GM21786 (cell line): ENCODE results near the gene MCFD2.
"Not testable (repeated sequence)": the region's sequence is repeated elsewhere in the genome, so short reads cannot be mapped to it uniquely, and the experiment has no call there.

Source experiments
- ATAC-seq: cut with Tn5 transposase; IDR thresholded peaks from one replicate; pipeline ENCODE4 v1.9.1; 2021; ENCODE audit not compliant: unreplicated experiment

The MCFD2 gene

DNA sequence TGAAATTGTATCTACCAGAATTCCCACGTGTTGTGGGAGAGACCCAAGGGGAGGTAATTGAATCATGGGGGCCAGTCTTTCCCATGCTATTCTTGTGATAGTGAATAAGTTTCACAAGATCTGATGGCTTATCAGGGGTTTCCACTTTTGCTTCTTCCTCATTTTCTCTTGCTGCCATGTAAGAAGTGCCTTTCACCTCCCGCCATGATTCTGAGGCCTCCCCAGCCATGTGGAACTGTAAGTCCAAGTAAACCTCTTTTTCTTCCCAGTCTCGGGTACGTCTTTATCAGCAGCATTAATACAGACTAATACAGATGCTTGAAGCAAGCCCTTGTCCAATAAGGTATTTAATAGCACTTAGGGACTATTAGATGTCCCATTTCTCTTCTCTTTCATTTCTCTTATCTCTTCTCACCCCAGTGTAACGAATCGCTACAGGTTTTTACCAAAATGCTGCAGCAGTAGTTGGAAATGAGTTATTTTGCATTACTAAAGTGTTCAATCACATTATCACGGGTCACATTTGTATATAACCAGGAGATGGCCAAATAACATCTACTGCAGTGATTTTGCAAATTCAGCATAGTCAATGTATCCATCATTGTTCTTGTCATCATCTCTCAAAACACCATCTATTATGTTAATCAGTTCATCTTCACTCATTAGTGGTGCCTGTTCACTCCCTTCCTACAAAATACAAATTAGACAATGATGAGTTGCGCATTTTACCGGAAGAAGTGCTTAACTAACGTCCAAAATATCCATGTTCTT lies 10.5 kb downstream of the MCFD2 start:
- ATAC-seq: not testable (repeated sequence)

DNA sequence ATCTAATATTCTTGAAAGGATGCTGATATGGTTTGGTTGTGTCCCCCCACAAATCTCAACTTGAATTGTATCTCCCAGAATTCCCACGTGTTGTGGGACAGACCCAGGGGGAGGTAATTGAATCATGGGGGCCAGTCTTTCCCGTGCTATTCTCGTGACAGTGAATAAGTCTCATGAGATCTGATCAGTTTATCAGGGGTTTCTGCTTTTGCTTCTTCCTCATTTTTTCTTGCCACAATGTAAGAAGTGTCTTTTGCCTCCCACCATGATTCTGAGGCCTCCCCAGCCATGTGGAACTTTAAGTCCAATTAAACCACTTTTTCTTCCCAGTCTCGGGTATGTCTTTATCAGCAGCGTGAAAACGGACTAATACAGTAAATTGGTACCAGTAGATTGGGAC lies 12.6 kb downstream of the MCFD2 start:
- not testable (repeated sequence) for ATAC-seq

DNA sequence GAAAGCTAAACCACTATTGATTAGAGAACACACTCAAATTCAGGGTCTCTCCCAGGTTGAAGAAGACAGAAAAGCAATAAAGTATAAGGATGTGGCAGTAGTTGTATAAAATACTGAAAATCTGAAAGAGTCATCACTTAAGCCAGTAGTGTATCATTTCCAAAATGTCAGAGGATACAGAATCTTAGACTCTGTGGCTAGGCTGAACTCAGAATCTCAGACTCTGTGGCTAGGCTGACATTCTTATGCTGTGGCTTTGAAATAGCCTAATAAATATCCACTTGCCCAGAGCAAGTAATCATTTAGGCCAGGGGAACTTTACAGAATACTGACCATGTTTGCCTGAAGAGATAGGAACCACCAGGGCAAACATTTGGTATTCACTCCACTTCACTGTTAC lies 13.1 kb downstream of the MCFD2 start:
- ATAC-seq: no peak

DNA sequence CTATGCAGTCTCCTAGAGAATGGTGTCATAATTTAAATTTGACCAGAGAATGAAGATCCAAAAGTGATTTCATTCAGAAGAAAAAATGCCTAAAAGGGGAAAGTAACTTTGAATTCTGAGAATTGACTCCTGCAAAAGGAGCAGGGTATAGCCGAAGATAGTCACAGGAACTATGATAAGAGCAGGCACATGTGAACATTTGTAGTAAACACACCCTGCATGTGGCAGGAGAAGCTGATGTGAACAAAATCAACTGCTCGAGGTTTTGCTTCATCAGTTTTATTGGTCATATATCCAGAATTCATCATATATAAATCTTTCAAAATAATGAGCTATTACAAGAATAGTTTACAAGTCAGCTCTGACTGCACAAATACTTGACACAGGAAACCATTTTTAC lies 14.0 kb downstream of the MCFD2 start:
- ATAC-seq: no peak

DNA sequence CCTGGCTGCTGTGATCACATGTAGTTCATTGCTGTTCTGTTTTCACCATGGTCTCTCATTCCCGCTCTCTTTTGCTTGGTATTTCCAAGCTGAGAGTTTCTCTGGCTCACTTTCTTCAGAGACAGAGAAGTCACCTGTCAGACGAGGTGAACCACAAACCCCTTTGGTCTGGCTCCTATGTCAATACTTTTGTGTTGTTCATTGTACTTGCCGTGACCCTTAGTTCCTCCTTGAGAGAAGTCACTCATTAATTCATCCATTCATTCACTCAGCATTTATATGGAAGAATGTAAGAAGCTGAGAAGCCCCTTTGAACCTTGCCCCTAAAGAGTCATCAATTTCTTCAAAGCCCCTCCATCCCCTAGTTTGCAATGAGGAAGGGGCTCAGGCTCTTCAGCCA lies 15.2 kb downstream of the MCFD2 start:
- no peak for ATAC-seq

DNA sequence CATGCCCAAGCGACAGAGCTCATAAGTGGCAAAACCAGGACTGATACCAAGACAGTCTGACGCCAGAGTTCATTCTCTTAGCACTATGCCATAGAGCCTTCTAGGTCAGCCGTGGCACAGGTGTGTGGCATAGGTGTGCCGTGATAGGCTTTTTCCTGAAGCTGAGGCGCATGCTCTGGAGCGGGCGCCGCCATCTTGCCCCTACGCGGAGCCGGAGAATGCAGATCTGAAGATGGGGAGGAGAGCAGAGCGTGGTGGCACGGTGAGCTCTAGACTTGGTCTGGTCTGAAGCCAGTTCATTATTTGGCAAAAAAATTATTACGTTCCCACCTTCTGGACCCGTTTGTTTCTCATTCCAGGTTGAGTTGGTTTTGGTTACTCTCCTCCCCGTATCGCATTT lies 16.6 kb downstream of the MCFD2 start:
- no peak for ATAC-seq

DNA sequence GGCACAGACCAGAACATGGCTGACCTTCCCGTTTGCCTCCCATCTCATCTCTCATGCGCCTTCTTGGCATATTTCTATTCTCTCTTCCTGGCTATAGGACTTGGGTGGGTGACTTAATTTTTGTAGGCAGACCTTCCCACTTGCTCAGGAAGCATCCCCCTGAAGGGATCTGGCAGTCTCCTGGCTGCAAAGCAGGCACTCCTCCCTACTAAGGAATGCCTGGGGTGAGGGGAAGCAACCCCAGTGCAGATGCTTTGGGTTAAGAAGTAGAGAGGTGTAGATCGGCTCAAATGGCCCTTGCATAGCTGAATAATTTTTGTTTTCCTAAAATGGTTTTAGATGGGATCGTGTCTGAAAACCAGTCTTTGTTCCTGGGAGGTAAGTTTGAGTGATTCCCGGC lies 17.6 kb downstream of the MCFD2 start:
- no peak for ATAC-seq

DNA sequence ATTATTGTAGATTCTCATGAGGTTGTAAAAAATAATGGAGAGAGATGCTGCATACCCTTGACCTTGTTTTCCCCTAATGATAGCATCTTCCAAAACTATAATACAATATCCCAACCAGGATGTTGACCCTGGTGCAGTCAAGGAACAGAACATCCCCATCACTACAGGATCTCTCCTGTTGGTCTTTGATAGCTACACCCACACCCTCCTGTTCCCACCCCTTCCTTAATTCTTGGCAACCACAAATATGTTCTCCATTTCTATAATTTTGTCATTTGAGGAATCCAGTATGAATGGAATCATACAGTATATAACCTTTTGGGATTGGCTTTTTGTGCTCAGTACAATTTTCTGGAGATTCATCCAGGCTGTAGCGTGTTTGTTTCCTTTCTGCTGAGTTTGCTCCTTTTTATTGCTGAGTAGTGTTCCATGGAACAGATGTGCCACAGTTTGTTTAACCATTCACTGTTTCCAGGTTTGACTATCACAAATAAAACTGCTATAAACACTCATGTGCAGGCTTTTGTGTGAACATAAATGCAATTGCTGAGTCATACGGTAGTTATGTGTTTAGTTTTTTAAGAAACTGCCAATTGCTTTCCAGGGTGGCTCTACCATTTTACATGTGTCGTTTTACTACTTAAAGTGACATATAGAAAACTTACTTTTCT lies 22.2 kb downstream of the MCFD2 start:
- ATAC-seq: no peak

DNA sequence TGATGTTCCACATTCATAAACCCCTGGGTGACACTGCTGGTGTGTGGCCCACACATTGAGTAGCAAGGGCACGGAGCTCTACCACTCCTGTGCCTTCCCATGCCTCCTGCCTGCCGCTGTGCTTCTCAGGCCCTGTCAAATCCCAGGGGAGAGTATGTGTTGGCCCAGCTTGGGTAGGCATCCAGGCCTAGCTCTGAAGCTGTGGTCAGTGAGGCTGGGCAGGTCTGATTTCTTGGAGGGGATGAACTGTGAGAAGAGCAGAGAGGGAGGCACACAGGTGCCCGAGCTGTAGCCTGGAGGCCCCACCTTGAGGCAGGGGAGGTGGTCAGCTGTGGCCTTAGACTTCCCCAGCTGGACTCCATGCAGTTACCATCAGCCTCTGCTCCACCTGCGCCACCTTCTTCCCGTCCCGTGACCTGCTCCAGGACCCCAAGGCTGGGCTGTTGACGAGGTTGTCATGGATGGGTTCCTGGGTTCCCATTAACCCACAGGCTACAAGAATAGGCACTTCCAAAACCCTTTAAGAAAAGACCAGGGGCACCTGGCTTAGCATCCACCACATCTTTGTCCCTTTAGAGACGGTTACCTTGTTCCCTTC lies 23.6 kb downstream of the MCFD2 start:
- ATAC-seq: no peak

DNA sequence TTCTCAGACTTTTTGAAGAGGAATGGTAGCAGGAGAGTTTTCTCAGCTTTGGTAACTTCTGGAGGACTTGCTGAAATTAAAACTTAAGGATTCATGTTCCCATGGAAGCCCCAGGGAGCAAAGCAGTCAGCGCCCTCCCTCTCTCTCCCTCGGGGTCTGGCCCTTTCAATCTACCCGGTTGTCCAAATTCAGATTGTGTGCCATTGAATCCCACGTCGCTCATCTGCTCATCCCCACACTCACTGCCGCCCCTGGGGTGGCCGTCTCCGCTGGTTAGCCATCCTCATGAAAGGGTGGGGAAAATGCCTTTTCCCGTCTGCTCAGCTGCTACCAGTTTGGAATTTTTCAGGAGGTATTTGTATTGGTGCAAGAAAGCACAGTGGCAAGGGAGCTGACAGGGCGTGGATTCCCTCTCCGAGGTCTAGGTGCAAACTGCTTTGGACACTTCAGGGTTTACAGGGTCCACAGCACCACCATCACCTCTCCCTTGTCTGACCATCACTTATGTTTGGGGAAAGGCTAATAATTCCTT lies 27.1 kb downstream of the MCFD2 start:
- no peak for ATAC-seq

DNA sequence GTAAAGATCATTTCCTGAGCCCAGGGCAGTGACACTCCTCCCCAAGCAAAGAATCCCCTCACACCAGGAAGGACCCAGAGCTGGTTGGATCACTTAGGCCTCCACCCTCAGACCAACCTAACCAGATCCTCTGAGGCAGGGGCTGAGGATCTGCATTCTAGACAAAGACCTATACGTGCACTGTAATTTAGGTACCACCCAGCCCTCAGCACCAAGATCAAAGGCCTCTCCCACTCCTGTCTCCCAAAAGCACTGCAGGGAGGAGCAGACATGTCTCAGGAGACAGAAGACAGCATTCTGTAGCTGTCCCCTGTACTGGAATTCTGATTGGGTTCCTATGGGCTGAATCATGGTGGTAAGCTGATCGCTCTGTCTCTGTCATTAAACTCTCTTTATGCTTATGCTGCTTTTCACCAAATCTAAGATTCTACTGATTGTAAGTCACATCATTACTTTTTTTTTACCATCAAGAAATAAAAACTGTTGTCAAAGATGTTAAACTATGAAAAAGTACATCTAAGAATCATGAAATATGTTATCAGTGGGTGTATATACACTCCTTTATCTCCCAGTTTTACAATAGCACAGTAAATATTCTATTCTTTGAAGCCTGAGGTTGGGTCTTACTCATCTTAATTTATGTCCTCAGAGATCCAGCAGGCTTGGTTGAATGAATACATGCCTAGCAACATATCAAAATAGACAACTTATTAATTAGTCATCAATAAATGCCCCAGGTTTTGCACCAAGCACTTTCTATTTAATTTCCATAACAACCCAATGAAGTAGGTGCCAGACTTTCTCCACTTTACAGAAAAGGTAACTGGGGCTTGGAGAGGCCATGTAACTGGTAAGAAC lies 28.3 kb downstream of the MCFD2 start:
- ATAC-seq: no peak

DNA sequence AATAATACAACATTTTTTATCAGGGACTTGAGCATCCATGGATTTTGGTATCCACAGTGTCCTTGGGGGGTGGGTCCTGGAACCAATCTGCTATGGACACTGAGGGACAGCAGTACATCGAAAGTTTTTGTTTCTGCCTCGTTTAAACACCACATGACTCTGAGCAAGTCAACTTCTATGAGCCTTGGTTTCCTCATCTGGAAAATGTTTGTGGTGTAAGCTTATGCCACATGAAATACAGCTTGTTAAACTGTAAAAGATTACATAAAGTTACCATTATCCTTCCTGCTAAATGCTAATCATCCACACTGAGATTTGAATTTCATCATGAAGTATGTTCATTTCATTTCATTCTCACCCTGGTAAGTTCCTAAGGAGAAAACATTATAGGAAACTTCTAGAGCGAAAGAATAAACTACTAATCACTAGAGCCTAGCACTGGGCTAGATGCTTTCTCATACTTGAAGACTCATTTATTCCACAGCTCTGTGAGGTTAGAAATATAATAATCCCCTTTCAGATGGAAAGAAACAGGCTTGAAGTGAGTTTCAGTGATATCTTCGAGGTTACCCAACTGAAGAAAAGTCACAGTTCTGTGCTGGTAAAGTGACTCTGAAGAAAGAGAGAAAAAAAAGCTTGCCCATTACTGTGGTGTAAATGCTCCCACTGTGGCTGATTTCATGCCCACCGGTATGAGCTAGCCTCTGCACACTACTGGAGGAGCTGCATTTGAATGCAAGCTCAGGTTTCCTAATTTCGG lies 29.2 kb downstream of the MCFD2 start:
- no peak for ATAC-seq

DNA sequence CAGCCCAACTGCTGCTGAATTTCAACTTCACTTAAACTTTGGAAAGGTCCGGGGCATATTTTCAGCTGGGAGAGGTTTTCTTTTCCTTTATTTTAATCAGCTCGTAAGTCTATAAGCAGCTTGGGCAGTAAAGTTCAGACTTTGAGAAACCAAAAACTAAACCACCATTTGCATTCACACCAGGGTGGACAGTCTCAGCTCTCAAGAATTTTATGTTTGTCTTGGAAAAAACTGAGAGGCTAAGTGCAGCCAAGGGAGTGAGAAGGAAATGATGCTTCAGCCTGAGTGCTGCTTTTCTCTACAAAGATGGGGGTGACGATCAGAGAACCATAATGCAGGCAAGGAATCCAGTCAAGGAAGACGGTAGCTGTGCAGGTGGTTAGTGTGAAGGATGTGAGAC lies 30.2 kb downstream of the MCFD2 start:
- no peak for ATAC-seq

DNA sequence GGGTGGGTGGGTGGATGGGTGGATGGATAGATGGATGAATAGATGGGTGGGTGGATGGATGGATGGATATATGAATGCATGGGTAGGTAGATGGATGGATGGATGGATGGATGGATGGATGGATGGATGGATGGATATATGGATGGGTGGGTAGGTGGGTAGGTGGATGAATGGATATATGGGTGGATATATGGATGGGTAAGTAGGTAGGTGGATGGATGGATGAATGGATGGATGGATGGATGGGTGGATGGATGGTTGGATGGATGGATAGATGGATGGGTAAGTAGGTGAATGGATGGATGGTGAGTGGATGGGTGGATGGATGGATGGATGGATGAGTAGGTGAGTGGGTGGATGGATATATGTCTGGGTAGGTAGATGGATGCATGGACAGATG lies 36.1 kb downstream of the MCFD2 start:
- ATAC-seq: no peak

DNA sequence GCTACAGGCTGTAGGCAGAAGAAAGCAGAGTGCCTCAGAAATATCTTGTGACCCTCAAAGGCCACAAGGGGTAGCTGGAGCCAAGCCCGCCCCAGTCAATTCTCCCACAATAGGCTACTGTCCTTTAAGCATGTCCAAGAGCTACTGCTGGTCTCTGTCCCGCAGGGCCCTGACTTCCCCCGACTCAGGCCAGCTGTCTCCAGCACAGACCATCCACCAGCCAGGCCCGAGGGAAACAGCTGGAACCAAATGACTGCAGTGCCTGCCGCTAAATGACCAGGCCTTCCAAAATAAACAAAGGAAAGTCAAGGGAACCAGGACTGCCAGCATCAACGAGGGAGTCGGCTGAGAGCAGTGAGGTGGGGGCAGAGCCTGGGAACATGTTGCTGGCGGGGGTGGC lies 36.7 kb downstream of the MCFD2 start:
- no peak for ATAC-seq

DNA sequence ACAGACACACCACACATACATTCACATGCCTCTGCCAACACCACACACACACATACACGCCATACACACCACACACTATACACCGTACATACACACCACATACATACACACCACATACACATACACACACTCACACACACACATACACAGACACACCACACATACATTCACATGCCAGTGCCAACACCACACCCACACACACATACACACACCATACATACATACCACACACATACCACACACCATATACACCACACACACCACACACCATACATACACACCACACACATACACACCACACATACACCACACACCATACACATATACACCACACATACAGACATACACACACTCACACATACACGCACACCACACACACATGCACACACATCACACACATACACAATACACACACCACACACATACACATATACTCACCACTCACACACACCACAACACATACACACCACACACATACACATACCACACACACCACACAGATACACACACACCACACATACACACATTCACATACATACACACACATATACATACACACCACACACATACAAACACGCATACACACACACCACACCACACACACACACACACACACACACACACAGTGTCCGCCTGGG lies 37.2 kb downstream of the MCFD2 start:
- no peak for ATAC-seq

DNA sequence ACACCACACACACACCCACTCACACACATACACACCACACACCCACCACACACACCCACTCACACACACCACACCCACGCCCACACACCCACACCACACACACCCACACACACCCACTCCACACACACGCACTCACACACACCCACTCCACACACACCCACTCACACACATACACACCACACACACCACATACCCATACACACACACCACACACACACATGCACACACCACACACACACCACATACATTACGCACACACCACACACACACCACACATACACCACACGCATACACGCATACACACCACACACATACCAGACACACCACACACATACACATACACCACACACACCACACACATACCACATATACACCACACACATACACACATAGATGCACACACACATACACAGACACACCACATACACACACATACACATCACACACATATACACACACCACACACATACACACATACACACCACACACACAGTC lies 37.9 kb downstream of the MCFD2 start:
- ATAC-seq: no peak

DNA sequence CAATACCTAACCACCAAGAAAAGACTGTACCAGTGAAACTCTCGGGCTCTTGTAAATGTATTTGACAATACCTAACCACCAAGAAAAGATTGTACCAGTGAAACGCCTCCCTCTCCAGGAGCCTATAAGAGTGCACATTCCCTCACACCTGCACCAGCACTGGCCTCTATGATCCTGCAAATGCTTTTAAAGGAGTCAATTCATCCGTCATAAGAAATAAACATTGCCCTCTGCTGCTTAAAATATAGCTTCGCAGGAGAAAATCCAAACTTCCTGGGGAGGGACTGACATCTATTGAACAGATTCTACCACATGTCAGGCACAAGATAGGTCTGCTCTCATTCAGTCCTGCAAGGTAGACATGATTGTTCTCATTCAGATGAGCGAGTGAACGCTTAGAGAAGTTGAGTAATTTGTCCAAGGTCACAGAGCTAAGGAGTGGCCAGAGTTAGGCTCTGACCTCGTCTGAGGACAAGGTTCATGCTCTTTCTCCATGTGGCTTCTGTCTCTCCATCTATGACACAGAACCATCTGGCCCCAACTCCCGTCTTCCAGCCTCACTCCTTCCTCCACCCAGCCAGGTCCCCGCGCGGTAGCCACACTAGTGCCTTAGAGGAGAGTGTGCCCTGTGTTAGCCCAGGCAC lies 38.7 kb downstream of the MCFD2 start:
- no peak for ATAC-seq

DNA sequence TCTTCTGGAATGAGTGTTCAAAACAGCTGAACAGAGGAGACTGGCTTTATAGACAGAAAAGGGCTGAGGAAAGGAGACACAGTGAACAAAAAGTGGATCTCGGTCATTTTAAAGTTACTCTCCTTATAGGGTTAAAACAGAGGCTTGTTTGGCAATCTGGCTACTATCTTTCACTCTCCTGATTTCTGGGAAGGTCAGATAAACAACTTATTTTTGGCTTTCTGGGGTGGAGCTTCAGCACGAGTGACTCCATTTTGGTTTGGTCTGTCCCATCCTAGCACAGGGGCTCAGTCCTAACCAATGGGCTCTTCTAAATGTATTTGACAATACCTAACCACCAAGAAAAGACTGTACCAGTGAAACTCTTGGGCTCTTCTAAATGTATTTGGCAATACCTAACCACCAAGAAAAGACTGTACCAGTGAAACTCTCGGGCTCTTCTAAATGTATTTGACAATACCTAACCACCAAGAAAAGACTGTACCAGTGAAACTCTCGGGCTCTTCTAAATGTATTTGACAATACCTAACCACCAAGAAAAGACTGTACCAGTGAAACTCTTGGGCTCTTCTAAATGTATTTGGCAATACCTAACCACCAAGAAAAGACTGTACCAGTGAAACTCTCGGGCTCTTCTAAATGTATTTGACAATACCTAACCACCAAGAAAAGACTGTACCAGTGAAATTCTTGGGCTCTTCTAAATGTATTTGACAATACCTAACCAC lies 39.5 kb downstream of the MCFD2 start:
- not testable (repeated sequence) for ATAC-seq
